Effector memory CD8-positive, alpha-beta T cell (primary cell): ENCODE measurements around the gene MIS18A.
A peak's percentile ranks its signal among the peaks of the same experiment; 100 is the strongest.

Experiments used
- ATAC-seq: fragments of 150-1000 bp; cut with Tn5 transposase; replicated peaks from 2 replicates; pipeline ENCODE4 v1.10.0; 2021; ENCODE audit warnings: mild to moderate bottlenecking, moderate library complexity
- DNase-seq, 3 experiments: peaks; one replicate each; pipeline ENCODE4 v3.0.0; 2021
- H3K27ac Mint-ChIP-seq, 2 donors: one replicate each; pipeline ENCODE4 v1.8.0; 2022; ENCODE audit warnings: mild to moderate bottlenecking in 2 of 2, mixed read lengths in 2 of 2, moderate library complexity in 2 of 2
- H3K27me3 Mint-ChIP-seq, 2 donors: one replicate each; pipeline ENCODE4 v1.8.0; 2022; ENCODE audit warnings: mixed read lengths in 2 of 2
- H3K36me3 Mint-ChIP-seq: one replicate; pipeline ENCODE4 v1.8.0; 2022; ENCODE audit warnings: mild to moderate bottlenecking, moderate library complexity, mixed read lengths; ENCODE audit not compliant: insufficient read depth
- H3K4me1 Mint-ChIP-seq, 2 donors: one replicate each; pipeline ENCODE4 v1.8.0; 2022; ENCODE audit warnings: low read depth in 2 of 2, mixed read lengths in 2 of 2
- H3K4me3 Mint-ChIP-seq, 2 donors: one replicate each; pipeline ENCODE4 v1.8.0; 2022; ENCODE audit warnings: mild to moderate bottlenecking in 2 of 2, mixed read lengths in 2 of 2, moderate library complexity in 2 of 2
- H3K9me3 Mint-ChIP-seq, 2 donors: one replicate each; pipeline ENCODE4 v1.8.0; 2022; ENCODE audit warnings: mixed read lengths in 2 of 2

Gene MIS18A

GRCh38 chr21:32257962-32258785 lies 20.7 kb downstream of the MIS18A start:
- Mint-ChIP-seq H3K4me1 (peaks cover 0 to 2% of the 10 kb centered on the region in 2 donors), H3K4me3 (no peak overlapping the region), H3K36me3 (peaks cover 3% of the 10 kb centered on the region), H3K9me3 (no peaks in the 10 kb centered on the region), H3K27ac (no peak overlapping the region), H3K27me3 (peaks cover 20 to 25% of the 10 kb centered on the region in 2 donors)
- ATAC-seq (no peak), DNase-seq (peak in 1 of 3 experiments; percentile 12)

GRCh38 chr21:32256873-32257620 lies 21.8 kb downstream of the MIS18A start:
- Mint-ChIP-seq H3K27me3 (peaks cover 24 to 25% of the 10 kb centered on the region in 2 donors), H3K9me3 (no peaks in the 10 kb centered on the region), H3K27ac (no peak overlapping the region), H3K36me3 (peaks cover 3% of the 10 kb centered on the region), H3K4me3 (no peak overlapping the region), H3K4me1 (peaks cover 0 to 2% of the 10 kb centered on the region in 2 donors)
- DNase-seq (no peak), ATAC-seq (no peak)

GRCh38 chr21:32256251-32256650 lies 22.6 kb downstream of the MIS18A start:
- Mint-ChIP-seq H3K36me3 (no peaks in the 10 kb centered on the region), H3K27ac (no peak overlapping the region), H3K9me3 (no peaks in the 10 kb centered on the region), H3K4me1 (peaks cover 0 to 2% of the 10 kb centered on the region in 2 donors), H3K27me3 (peaks cover 30 to 31% of the 10 kb centered on the region in 2 donors), H3K4me3 (no peak overlapping the region)
- ATAC-seq (no peak), DNase-seq (no peak)

- Mint-ChIP-seq H3K4me3 (no peak overlapping the region), H3K27ac (no peak overlapping the region), H3K9me3 (no peaks in the 10 kb centered on the region), H3K36me3 (no peaks in the 10 kb centered on the region), H3K27me3 (peaks cover 58 to 61% of the 10 kb centered on the region in 2 donors), H3K4me1 (peaks cover 0 to 2% of the 10 kb centered on the region in 2 donors)
- DNase-seq (no peak), ATAC-seq (no peak)
These were observed 25.6 kb downstream of the MIS18A start for GRCh38 chr21:32253215-32253641.

GRCh38 chr21:32252136-32252535 lies 26.7 kb downstream of the MIS18A start:
- no peak for DNase-seq
- Mint-ChIP-seq H3K36me3 (no peaks in the 10 kb centered on the region), H3K27ac (no peak overlapping the region), H3K4me1 (no peaks in the 10 kb centered on the region), H3K9me3 (no peaks in the 10 kb centered on the region), H3K27me3 (peaks cover 61 to 65% of the 10 kb centered on the region in 2 donors), H3K4me3 (no peak overlapping the region)
- no peak for ATAC-seq

GRCh38 chr21:32249511-32250280 lies 29.2 kb downstream of the MIS18A start:
- H3K4me1 Mint-ChIP-seq: no peaks in the 10 kb centered on the region
- peaks cover 69 to 71% of the 10 kb centered on the region in 2 donors for H3K27me3 Mint-ChIP-seq
- DNase-seq: no peak

GRCh38 chr21:32248571-32249461 lies 30.0 kb downstream of the MIS18A start:
- ATAC-seq: no peak
- Mint-ChIP-seq H3K27me3 (peaks cover 69 to 71% of the 10 kb centered on the region in 2 donors), H3K36me3 (no peaks in the 10 kb centered on the region), H3K4me3 (no peak overlapping the region), H3K27ac (no peak overlapping the region), H3K4me1 (no peaks in the 10 kb centered on the region), H3K9me3 (no peaks in the 10 kb centered on the region)
- no peak for DNase-seq

More at GRCh38 chr21:32249511-32250280, 29.2 kb downstream of the MIS18A start:
- no peak overlapping the region for H3K4me3 Mint-ChIP-seq
- ATAC-seq: no peak
- no peak overlapping the region for H3K27ac Mint-ChIP-seq
- H3K36me3 Mint-ChIP-seq: no peaks in the 10 kb centered on the region
- H3K9me3 Mint-ChIP-seq: no peaks in the 10 kb centered on the region

- Mint-ChIP-seq H3K4me3 (no peak overlapping the region), H3K27me3 (peaks cover 63 to 68% of the 10 kb centered on the region in 2 donors), H3K9me3 (no peaks in the 10 kb centered on the region), H3K36me3 (peaks cover 3% of the 10 kb centered on the region), H3K27ac (no peak overlapping the region), H3K4me1 (no peaks in the 10 kb centered on the region)
- DNase-seq (no peak), ATAC-seq (no peak)
These were observed 32.2 kb downstream of the MIS18A start for GRCh38 chr21:32246571-32247140.

- ATAC-seq (no peak), DNase-seq (no peak)
- H3K27ac Mint-ChIP-seq: no peak overlapping the region
- peaks cover 3% of the 10 kb centered on the region for H3K36me3 Mint-ChIP-seq
- no peaks in the 10 kb centered on the region for H3K9me3 Mint-ChIP-seq
- peaks cover 57 to 61% of the 10 kb centered on the region in 2 donors for H3K27me3 Mint-ChIP-seq
- peaks cover 0 to 3% of the 10 kb centered on the region in 2 donors for H3K4me1 Mint-ChIP-seq
- H3K4me3 Mint-ChIP-seq: no peak overlapping the region
These were observed 32.9 kb downstream of the MIS18A start for GRCh38 chr21:32245971-32246370.

- ATAC-seq (no peak), DNase-seq (no peak)
- H3K4me1 Mint-ChIP-seq: peaks cover 0 to 7% of the 10 kb centered on the region in 2 donors
- peak overlapping the region in 1 of 2 donors; percentile 53 for H3K27ac Mint-ChIP-seq
- peaks cover 0 to 3% of the 10 kb centered on the region in 2 donors for H3K9me3 Mint-ChIP-seq
- H3K36me3 Mint-ChIP-seq: peaks cover 3% of the 10 kb centered on the region
- no peak overlapping the region for H3K4me3 Mint-ChIP-seq
- H3K27me3 Mint-ChIP-seq: peaks cover 18 to 33% of the 10 kb centered on the region in 2 donors
These were observed 37.8 kb downstream of the MIS18A start for GRCh38 chr21:32240851-32241687.

- Mint-ChIP-seq H3K27ac (no peak overlapping the region), H3K9me3 (peaks cover 0 to 3% of the 10 kb centered on the region in 2 donors), H3K4me1 (peaks cover 0 to 7% of the 10 kb centered on the region in 2 donors), H3K36me3 (peaks cover 3% of the 10 kb centered on the region), H3K4me3 (no peak overlapping the region), H3K27me3 (peaks cover 12 to 33% of the 10 kb centered on the region in 2 donors)
- ATAC-seq (no peak), DNase-seq (no peak)
These were observed 39.3 kb downstream of the MIS18A start for GRCh38 chr21:32239551-32239950.
